GM18870 (cell line): ENCODE measurements around the gene CDC14B.
"Not testable (repeated sequence)": the region's sequence is repeated elsewhere in the genome, so short reads cannot be mapped to it uniquely, and the experiment has no call there.

ENCODE experiments used
- ATAC-seq: cut with Tn5 transposase; IDR thresholded peaks from one replicate; pipeline ENCODE4 v1.9.1; 2021; ENCODE audit warnings: moderate library complexity; ENCODE audit not compliant: unreplicated experiment

CDC14B gene

DNA sequence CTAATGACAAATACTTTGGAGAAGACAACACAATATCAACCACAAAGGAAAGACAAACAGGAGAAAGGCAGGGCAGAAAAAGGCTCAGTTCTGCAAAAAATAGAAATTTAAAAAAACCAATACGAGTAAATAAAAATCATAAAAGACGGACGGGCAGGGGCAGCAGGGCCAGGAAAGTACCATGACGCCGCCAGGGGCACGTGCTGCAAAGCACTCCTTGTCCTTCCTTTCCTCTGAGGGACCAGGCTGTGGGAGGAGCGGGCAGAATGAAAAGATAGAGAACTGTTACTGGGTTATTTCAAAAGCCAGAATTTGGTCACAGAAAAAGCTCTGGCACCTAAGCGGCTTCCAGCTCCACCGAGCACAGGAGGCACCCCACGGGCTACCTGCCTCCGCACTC lies 115.7 kb downstream of the CDC14B start:
- ATAC-seq = no peak

DNA sequence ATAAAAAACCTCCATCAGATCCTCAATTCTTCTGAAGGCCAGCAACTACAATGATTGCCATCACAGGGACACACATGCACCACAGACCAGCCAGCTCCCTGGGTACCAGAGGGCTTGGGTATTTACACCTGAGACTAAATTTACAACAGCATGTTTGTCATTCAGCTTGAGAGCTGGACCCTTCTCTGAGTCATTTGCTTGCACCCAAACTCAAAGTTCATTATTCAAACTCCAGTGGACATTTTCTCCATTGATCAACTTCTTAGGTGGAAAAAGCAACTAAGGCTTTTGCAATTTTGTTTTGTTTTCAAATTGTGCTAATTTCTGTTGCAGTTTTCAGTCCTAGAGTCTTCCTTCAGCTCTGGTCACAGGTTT lies 116.3 kb downstream of the CDC14B start:
- ATAC-seq = not testable (repeated sequence)

DNA sequence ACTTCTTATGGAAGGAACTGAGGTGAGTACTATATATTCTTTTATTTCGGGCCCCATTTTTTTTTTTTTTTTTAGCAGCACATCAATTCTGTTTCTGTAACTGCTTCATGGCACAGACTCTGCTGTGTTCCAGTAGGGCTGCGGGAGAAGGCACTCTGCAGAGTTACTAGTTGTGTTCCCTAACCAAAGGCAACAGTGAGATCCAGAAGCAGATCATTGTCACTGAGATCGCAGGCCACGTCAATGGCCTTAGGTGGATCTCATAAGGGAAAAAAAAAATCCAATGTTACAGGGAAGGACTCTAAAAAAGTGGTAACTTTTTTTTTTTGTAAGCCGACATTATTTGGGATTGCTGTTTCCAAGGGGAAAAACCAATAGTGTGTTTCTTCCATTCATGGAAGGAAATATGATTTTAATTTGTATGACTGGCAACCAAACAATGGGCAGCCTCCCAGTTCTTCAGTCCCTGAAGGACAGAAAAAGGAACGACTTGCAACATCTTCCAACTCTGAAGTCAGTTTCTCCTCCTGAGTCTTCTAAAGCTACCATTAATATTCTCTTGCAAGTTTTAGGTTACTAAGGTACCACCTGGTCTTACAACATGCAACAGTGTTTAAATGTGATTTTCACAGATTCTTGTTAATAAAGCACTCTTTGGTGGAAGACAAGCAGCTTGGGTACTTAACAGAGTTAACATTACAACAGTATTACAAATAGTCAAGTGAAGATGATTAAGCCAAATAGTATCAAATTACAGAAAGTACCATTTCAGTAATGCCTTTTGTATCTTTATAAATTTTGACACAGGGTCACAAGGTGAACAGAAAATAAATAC lies 116.9 kb downstream of the CDC14B start:
- ATAC-seq = no peak

DNA sequence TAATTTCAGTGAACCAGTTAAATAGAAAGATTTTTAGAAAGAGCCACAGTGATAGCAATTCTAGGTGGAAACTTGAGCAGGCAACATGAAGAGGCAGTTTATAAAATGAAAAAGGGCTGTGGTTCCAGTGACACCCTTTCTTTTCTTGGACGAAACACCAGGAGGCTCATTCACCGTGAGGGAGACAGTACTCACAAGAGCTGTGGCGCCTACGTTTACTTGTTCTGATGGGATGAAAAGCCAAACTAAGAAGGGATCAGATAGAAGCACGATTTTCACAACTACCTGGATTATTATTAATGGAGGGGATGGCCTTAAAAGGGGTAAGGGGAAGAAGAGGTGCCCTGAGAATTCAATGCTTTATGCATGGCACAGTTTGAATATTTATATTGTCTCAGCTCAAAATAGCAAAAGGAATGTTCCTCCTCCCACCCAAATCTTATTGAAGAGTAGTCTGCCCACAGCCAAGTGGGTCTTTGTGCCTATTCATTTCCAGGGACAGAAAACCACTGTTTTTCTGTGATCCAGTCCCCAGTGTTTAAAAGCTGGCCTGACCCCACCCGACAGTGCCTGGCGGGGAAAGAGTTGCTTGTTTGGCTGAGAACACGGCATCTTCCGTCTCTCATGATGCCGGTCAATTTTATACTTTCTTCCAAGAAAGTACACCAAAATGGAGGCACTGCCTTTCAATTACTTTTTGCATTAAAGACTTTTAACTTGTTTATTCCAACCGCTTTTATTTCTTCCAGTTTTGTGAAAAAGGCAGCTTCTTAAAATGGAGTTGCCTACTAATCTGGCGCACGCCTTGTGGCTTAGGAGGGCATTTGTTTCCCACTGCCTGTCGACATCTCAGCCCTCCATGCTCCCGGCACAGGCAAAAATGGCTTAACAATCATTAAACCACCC lies 117.8 kb downstream of the CDC14B start:
- no peak for ATAC-seq

DNA sequence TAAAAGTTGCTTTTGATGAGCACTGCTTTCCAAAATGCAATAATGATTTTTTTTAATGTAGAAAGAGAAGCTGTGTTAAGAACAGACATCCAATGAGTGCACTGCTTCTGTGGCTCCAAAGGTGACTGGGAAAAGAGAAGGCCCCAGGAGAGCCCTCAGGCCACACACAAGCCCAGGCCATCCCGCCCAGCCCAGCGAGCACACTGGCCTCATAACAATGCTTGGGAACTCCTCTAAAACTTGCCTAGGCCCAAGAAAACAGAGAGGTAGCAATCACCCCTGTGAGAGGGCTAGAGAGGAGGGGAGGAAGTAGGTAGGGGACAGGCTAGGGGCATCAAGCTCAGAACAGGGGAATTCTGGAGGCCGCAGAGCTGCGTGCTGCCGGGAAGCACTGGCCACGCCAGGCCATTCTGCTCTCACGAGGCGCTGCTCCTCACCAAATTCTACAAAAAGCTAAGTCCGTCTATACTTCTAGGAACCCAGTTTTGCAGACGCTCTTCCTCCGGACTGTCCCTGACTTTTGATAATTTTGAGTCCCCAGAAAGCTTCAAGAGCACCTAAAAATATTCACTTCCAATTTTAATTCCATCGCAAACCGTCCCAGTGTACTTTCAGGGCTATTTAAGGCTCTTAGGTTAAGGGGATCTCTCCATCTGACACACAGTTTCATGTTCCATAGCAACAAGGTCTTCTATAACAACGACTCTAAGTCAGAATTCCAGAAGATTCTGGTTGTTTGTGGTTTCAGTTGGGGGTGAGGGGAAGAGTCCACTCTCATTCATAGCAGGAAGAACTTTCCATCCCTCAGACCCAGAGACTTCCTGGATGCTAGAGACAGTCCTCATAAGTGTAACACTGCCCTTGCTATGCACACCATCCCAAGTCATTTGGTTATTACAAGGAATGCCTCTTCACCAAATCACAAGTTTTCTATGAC lies 118.7 kb downstream of the CDC14B start:
- no peak for ATAC-seq

DNA sequence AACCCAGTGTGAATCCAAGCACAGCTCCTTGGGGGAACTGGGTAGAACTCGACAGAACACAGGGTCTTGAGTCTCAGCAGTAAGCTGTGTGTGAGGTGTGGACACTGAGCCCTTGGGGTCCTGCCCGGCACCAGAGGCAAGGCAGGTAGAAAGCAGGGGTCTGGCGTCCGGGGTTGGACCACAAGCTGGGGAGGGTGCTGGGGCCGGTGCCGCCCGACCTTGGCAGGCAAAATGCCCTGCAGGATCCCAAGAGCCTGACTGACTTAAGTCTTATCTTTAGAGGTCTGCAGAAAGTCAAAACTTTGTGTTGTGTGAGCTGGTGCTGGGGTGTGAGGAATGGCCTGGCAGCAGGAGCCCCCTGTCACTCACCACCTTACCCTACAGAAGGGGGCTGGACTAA lies 120.4 kb downstream of the CDC14B start:
- ATAC-seq = no peak

DNA sequence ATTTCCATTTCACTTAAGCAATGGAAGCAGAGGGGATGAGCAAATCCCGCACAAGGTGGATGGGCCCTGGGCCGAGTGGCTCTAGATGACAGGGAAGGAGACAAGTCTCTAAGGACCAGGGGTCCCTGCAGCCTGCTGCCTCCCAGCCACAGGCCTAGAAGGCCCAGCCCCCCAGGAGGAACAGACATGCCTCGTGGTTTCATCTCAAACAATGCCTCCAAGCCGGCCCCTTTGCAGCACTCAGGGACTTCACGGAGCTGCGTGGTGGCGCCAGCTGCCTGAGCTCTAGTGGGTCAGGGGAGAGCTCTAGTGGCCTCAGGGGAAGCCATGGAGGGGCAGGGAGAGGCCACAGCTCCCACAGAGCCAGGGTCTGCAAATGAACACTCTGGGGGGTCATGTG lies 120.8 kb downstream of the CDC14B start:
- ATAC-seq = no peak

DNA sequence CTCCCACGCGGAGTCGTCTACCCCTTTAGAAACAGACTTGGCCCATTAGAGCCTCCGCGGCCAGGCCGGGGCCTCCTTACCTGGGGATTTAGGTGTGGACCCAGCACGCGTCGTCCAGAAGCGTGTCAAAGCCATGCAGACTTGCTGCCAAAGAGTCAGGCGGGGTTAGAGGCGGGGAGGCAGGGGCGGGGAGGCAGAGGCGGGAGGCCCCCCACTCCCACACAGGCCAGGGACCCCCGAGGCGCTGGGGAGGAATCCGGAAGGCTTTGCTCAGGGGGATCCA lies 122.6 kb downstream of the CDC14B start:
- ATAC-seq = no peak

DNA sequence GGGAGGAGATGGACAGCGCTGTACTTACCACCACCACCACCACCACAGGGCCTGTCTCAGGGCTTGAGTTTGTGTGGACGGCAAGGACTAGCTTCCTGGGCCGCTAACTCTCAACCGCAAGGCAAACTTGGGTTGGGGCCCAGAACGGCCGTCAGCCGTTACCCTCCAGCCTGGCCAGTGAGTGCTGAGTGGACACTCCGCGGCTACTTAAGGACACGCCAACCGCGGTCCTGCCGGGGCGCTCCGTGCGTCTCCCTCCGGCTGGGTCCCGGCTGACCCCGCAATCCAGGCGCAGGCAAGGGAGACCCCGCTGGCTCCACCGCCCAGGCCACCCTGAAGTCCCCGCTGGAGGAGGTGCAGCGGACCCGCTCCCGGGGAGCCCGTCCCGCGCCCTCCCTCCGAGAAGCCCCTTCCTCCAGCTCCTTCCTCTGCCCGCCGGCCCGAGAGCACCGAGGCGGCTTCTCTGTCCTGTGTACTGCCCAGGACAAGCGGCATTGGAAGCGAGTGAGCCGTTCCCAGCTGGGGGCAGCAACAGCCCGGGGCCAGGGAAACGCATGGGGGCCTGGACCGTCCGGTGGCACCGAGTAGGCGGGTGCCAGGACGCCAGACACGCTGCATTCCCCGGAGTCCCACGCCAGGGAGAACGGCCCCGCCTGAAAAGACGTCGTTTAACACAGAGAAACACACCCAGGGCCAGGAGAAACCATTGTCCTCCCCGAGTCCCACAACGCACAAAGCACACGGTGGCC lies 123.1 kb downstream of the CDC14B start:
- ATAC-seq = no peak

DNA sequence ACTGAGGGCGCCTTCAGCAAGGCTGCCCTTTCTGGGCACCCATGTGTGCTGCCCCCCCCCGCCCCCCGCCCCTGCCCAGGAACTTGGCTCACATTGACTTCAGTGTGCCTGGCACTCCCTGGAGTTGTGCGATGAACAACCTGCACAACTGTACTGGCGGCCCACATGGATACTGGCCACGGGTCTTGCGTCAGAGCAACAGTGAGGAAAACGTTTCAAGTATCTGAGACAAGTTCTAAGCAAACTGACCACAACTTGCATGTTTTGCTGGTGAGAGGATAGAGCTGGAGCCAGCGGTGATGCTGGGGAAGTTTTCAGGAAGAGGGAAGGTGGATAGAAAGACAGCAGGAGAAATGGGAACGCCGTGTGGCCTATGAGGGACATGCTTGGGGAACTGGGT lies 124.3 kb downstream of the CDC14B start:
- ATAC-seq = no peak

DNA sequence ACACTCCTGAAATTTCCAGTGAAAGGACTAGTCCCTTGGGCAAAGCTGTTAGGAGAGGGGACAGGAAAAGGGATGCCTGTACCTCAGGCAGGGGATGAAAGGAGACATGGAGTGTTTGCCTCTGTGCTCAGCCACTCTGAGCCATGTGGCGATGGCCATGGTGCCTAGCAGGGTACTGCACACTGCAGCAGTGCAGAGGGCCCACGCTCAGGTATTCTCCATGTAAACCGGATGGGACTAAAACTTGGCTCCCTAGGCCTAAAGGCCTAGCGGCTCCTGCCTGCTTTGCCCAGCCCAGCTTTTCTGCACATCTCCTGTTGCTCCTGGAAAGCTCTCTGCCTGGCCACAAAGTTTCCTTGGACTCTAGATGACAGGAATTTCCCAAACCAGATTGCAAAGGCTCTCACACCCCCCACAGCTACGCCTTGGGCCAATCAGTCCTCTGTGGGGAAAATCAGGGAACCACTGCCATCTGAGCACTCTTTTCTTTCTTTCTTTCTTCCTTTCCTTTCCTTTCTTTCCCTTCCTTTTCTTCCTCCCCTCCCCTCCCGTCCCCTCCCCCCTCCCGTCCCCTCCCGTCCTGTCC lies 125.3 kb downstream of the CDC14B start:
- no peak for ATAC-seq

DNA sequence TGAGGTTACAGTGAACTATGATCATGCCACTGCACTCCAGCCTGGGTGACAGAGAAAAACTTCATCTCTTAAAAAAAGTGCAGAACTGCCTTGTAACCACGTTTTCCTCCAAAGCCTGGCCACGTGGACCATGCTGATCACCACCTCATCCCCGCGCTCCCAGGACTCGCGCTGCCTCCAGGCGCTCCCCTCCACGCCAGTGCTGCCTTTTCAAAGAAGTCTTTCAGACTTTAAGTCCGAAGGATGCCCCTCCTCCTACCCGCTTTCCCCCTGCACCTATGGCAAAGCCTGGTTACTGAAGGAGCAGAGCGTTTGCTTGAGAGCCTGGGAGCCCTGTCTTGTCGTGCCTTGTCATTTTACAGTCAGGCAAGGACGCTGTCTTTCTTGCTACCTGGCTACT lies 125.9 kb downstream of the CDC14B start:
- ATAC-seq = no peak

DNA sequence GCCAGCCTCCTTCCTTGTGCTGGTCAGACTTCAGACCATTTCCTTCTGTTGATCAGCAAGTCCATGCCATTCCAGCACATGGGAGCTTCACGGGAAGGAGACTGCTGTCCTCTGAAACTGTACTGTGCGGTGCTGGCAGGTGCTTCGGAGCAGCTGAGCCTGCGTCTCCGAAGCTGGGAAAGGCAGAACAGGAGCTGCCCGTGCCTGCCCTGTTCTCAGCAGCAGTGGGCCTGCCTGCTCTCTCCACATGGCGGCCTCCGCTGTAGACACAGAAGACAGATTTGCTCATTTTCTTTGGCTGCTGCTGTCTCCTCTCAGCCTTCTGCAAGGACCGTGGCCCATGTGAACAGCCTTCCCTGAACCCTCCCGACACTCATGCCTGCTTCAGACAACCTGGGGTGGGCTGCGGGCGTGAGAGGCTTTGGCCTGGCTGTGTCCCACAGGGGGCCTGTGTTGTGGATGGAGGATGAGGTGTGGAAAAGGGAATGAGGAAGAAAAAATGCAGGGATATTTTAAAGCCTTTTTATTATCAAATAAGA lies 126.6 kb downstream of the CDC14B start:
- no peak for ATAC-seq

DNA sequence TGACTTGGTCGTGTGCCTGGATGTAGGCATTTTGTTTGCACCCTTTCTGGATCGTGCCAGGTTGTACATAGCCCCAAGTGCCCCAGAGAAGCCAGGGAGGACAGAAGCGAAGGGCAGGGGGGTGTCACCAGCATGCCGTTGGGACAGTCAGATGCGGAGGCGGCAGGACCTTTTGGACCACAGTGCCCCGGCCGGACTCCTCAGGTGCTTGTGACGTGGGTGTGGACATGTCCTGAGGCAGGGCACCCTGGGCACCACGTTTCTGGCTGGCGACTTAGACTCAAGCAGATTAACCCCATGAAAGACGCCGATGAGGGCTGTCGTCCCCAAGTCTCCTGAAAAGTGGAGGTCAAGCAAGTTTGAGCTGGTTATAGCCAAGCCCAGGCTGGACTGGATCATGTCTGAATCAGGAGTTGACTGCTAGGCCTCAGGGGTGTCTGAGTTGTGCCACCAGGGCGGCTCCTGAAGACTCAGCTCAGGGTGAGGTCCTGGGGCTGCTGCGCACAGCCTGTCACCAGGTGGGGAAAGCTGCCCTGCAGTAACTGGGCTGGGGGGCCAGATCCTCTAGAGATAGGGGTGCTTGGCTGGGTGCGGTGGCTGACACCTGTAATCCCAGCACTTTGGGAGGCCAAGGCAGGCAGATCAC lies 127.6 kb downstream of the CDC14B start:
- no peak for ATAC-seq

DNA sequence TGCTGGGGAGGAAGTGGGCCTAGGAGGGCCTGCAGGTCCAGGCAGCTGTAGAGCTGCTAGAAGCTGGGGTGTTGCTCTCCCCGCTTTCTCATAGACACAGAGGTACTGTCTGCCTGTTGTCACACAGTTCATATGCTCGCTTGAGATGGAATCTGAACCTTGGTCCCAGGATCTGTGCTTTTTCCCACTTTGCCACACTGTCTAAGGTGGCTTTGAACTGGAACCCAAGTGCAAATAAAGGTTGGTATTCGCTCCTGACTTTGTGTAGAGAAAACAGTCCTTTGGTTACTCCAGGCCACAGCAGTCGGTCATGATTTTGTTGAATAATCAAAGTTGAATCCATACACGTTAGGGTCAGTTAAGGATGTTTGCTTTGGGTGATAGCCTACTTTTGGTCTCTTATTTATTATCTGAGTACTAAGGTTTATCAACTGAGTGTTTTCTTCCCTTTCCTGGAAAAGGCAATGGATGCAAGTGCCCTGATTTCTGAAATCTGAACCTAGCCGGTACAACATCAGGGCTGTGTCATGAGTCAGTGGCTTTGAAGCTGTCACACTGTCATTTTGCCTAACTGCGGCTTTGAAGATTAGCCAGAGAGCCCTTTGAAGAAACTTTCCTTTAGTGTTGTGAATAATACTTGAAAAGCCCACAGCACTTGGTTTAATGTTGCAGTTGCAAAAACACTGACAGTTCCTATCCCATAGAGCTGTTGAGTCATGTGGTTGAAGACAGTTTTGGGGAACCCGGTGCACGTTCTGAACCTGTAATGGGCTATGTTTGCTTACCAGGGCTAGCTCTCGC lies 128.4 kb downstream of the CDC14B start:
- ATAC-seq = no peak

DNA sequence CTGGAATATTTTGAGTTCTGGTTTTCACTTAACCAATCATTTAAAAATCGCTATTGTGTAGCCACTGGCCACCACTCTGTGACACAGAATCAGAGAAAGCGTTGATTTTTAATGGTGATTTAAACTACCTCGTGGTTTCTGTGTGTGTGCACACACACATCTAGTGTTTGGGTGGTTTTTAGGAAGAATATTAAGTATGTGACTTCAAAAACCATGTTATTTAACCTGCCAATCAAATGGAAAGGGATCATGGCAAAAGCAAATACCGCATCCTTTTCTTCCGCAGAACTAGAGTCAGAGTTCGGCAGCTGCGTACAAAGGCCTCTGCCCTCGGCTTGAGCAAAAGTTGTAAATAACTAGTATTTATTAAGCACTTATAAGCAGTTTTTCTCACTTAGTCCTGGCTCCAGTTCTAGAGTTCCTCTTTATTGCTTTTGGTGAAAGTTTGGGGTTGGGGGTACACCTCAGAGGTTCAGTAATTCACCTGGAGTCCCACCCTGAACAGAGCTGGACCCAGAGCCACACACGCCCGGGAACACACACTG lies 129.0 kb downstream of the CDC14B start:
- ATAC-seq = no peak

DNA sequence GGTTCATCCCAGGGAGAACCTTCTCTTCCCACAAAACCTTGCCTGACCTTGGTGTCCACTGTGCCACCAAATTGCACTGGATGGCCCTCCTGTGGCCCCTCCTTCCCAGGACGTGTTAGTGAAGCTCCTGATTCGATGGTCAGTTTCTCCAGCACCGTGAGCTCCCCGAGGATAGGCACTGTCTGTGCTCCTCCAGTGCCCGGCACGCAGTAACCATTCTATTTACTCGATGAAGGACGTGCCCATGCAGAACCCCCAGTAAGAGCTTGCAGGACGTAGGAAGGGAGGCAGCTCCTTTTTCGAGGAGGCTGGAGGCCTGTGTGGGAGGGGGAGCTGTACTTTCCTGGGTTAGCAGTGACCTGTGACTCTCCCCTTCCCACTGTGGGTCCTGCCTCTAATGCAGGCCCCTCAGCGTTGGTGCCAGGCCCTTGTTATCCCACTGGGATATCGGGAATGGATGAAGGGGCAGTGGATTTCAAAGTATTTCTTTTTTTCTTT lies 130.1 kb downstream of the CDC14B start:
- no peak for ATAC-seq

DNA sequence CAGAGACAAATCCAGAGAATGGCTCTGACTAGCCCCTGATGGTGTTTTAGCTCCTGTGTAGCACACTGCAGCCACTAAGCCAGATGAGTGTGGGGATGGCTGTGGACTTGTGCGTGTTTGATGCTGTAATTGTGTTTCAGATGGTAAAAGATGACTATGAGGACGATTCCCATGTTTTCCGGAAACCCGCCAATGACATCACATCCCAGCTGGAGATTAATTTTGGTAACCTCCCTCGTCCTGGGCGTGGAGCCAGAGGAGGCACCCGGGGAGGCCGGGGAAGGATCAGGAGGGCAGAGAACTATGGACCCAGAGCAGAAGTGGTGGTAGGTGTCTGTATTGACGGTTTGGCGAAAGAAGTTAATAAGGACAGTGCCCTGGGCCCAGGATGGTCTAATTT lies 131.7 kb downstream of the CDC14B start:
- no peak for ATAC-seq
